HG03460 (cell line): ENCODE measurements around the gene MRTFA.

Source experiments
- ATAC-seq: cut with Tn5 transposase; IDR thresholded peaks from one replicate; pipeline ENCODE4 v1.9.1; 2021; ENCODE audit not compliant: unreplicated experiment

MRTFA gene

DNA sequence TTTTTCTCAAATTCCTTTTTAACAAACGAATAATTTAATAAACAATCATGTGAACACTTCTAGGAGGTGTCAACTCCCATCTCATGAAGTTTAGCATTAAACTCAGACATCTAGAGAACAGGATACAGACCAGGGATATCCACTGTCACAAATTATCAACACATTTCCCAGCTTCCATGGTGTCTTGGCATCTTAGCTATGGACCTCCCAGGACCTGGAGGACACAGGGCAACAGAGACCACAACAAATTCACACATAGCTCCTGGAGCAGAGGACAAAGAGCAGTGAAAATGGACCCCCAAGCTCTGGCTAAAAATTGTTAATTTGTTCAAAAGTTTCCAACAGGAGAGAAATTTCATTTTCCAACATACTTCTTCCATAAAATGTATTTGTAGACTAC lies 163.9 kb downstream of the MRTFA start:
- ATAC-seq, result no peak

- no peak for ATAC-seq
Measured at GRCh38 chr22:40472051-40472450, 164.5 kb downstream of the MRTFA start.

- ATAC-seq, result no peak
Measured at GRCh38 chr22:40469181-40469580, 167.3 kb downstream of the MRTFA start.

DNA sequence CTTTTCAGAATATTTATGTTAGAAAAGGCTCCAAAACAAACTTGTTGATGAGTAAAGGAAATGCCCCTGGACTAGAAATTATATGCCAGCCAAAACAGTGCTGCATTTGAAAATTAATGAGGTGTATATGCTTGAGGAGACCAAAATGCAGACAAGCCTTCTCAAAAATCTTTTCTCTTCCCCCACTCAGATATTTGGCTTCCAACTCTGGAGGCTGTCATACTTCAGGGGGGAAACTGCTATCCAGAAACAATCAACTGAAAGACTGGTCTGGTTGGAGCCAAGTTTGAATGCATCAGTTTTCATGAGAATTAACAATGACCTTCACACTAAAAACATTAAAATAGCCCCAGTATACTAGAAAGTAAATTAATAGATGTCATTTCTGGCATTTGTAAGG lies 167.9 kb downstream of the MRTFA start:
- no peak for ATAC-seq

- ATAC-seq, result no peak
Measured at GRCh38 chr22:40466976-40467375, 169.5 kb downstream of the MRTFA start.

DNA sequence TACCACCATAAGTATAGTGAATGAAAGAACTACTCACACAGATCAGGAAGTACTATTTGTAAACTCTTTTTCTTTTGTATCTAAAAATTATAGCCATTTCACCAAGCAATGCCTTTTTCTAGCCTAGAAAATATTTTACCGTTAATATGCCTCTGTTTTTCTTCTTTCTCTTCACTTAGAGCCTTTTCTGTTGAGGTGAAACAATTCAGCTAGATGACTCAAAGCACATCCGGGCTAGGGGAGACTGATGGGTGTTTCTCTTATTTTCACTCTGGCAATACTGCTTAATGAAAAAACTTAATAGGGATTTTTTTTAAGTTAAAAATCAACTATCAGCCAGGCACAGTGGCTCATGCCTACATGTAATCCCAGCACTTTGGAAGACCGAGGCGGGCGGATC lies 172.8 kb downstream of the MRTFA start:
- ATAC-seq, result peak; percentile 27

GRCh38 chr22:40463017-40463631 lies 173.4 kb downstream of the MRTFA start:
- ATAC-seq, result peak; percentile 61

GRCh38 chr22:40462195-40462984 lies 174.1 kb downstream of the MRTFA start:
- ATAC-seq, result no peak

DNA sequence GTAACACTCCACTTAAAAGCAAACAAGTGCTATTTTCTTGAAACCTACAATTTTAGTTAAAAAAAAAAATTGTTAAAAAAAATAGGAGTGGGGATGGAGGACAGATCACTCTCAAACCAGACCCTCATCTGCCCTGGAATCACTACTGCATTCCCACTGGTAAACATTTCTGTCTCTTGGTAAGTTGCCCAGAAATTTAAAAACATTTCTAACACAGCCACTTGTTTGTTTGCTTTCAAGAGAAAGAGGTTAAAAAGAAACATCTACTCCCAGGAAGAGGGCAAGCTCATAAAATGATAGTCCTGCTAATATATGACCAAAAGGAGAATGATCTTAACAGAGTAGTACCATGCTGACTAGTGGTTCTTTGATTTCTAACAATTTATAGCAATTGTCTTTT lies 182.8 kb downstream of the MRTFA start:
- ATAC-seq, result no peak

- ATAC-seq, result no peak
Measured at GRCh38 chr22:40452730-40453487, 183.6 kb downstream of the MRTFA start.

DNA sequence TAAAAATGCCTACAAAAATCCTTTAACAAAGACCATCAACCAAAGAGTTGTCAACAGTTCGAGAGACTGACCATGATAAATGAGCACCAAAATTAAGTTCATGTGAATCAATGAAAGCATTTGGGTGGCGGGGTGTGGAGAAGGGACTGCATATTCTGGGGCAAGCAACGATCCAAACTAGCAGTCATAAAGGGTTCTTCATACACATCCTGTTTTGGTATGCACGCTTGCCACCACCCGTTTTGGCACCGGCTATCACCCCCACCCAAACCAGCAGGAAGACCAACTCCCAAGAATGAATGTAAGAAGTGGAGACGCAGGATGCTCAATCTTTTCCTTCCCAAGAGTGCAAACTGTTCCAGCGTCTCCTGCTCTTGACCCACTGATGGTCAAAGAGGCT lies 185.3 kb downstream of the MRTFA start:
- ATAC-seq, result no peak

DNA sequence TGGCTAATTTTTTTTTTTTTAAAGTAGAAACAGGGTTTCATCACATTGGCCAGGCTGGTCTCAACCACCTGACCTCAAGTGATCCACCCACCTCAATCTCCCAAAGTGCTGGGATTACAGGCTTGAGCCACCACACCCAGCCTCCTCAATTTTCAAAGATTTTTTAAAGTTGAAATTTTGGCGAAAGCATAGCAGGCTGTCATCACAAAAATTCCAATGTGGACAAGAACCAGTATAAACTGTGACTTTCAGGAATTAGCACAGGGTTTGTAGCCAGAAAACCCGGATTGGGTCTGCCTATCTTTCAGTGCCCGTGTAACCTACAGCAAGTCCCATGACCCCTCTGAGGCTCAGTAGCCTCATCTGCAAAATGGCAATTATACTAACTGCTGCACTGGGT lies 185.9 kb downstream of the MRTFA start:
- ATAC-seq, result no peak

- no peak for ATAC-seq
Measured at GRCh38 chr22:40449676-40450035, 186.9 kb downstream of the MRTFA start.

DNA sequence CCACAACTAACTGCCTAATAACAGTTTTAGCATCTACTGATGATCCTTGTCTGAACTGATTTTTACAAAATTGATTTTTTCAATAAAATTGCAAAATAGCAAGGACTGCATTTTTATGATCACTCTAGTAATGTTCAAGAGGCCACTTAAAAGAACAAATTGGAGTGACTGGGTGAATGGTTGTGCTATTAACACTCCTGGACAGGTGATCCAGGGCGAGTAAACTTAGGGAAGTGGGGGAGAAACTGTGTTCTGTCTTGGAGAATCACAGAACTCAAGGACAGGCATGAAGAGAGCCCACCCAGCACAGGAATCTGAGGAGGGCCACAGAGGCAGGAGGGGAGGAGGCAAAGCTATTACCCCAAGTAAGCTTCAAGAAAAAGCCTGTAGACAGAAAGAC lies 190.3 kb downstream of the MRTFA start:
- ATAC-seq, result no peak

GRCh38 chr22:40444178-40444831 lies 192.2 kb downstream of the MRTFA start:
- no peak for ATAC-seq

- ATAC-seq, result no peak
Measured at GRCh38 chr22:40443732-40444131, 192.8 kb downstream of the MRTFA start.

- ATAC-seq, result no peak
Measured at GRCh38 chr22:40441761-40442390, 194.6 kb downstream of the MRTFA start.

- peak; percentile 50 for ATAC-seq
Measured at GRCh38 chr22:40436505-40437431, 199.8 kb downstream of the MRTFA start.

DNA sequence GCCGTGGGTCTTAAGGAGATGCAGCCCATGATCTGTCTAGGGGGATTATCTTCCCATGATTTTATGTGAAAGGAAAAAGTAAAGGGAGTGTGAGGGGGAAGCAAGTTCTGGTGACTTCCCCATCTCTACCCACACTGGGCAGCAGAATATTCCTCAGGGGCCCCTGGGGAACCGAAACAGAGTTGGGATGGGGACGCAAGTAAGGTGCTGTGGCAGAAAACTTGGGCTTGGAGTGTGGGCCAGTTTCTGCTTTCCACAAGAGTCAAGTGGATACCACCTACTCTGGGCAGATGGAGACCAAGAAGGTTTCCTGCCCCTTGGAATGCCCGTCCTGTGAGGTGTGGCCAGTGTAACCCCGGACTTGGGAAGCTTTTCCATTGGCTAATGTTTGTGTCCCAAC lies 201.8 kb downstream of the MRTFA start:
- no peak for ATAC-seq

DNA sequence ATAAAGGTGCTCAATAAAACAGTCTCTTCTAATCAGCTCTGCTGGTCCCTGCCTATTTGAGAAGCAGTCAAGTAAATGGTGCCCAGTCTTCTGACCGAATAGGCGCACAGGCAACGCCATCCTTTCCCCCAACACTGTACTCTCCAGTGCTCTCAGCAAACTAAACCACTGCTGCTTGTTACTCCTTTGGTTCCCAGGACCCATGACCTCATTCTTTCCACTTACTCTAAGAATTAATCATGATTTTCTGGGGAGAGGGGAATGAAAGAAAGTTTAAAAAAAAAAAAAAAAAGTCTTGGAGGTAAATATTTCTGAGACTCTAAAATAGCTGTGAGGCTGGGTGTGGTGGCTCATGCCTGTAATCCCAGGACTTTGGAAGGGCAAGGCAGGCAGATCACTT lies 202.4 kb downstream of the MRTFA start:
- no peak for ATAC-seq
